Activated CD4-positive, alpha-beta T cell treated with anti-CD3 and anti-CD28 coated beads, Interleukin-2, amount 50 U/mL, for 1 hour (primary cell): ENCODE data around the gene ZNF814.
A peak's percentile ranks its signal among the peaks of the same experiment; 100 is the strongest.
"Not testable (repeated sequence)": the region's sequence is repeated elsewhere in the genome, so short reads cannot be mapped to it uniquely, and the experiment has no call there.

ENCODE experiments used
- DNase-seq: peaks from one replicate; pipeline ENCODE4 v3.0.0-alpha.2; 2020

Gene ZNF814

GRCh38 chr19:57854117-57854516 lies 34.7 kb downstream of the ZNF814 start:
- DNase-seq = not testable (repeated sequence)

DNA sequence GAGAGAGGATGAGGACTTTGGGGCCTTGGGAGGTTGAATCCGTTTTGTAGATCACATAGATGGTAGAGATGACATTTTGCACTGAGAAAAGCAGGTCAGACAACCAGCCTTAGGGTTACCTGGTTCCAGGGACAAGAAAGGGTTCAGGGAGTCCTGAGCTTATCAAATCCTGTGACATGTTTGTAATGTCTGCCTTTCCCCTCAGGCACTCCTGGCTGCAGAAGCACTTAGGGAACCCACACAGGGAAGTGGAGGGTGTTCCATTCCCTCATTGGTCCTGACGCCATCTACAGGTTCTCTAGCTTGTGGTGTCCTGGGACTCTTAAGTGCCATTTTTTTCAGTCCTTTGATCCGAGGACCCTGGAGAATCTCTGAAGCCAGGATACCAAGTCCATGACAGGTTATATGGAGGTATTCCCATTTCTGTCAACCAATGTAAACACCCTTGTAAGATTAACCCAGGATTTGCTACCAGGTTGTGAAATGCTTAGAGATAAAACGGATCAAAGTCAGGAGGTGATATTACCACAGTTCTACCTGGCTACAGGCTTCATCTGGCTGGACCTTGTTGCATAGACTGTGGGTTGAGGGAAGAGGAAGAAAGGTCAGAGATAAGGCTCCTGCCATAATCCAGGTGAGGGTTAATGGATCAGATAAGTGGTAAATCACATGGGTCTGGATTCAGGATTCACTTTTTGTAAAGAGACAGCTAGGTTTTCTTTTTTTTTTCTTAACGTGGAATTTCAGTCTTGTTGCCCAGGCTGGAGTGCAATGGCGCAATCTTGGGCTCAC lies 36.8 kb downstream of the ZNF814 start:
- DNase-seq = not testable (repeated sequence)

GRCh38 chr19:57850553-57851017 lies 38.3 kb downstream of the ZNF814 start:
- no peak for DNase-seq

DNA sequence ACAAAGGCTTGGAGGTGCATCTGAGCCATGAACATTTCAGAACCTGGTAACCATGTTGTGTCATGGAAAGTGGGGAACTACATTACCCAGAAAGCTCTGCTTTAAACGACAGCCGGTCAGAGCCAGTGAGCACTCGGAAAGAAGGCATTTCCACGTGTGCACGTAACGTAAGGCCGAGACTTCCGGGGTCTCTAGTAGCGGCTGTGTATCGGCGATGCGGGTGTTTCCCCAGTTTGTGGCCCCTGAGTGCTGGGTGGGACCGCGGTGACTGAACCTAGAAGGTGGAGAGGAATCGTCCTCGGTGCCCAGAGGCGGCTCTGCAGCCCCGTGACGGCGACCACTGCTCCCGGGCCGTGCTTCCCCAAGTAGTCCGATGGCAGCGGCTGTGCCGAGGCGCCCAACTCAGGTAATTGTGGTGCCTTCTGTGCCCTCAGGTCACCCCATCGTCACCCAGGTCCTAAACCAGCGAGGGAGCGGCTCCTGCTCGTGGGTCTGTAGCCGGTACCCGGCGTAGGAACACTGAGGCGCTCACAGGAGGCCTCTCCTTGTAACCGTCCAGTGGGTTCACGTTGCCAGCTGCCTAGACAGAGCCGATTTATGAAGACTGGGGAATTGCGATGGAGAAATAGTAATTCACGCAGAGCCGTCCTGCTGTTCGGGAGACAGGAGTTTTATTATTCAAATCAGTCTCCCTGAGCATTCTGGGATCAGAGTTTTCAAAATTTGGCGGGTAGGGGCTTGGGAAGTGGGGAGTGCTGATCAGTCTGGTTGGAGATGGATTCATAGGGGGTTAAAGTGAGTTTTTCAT lies 39.0 kb downstream of the ZNF814 start, which contains the start of gene ZNF587:
Gene ZNF587, plus strand, starts transcription at position 194 of the 808 bp plus-strand sequence. Its CDS starts 180 bp downstream, at position 374.
- peak; percentile 73 for DNase-seq

GRCh38 chr19:57849162-57849665 lies 39.6 kb downstream of the ZNF814 start:
- not testable (repeated sequence) for DNase-seq

- DNase-seq = not testable (repeated sequence)
These were observed 41.7 kb downstream of the ZNF814 start for GRCh38 chr19:57847164-57847563.

DNA sequence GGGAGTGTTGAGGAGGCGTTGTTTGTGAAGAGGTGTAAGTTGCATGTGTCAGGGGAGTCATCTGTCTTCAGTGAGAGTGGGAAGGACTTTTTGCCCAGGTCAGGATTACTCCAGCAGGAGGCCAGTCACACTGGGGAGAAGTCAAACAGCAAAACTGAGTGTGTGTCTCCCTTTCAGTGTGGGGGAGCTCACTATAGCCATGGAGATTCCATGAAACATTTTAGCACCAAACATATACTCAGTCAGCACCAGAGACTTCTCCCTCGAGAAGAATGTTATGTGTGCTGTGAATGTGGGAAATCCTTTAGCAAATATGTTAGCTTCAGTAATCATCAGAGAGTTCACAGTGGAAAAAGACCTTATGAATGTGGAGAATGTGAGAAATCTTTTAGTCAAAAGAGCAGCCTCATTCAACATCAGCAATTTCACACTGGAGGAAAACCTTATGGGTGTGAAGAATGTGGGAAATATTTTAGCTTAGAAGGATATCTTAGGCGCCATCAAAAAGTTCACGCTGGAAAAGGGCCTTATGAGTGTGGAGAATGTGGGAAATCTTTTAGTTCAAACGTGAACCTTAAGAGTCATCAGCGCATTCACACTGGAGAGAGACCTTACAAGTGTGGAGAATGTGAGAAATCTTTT lies 47.6 kb downstream of the ZNF814 start:
- no peak for DNase-seq

DNA sequence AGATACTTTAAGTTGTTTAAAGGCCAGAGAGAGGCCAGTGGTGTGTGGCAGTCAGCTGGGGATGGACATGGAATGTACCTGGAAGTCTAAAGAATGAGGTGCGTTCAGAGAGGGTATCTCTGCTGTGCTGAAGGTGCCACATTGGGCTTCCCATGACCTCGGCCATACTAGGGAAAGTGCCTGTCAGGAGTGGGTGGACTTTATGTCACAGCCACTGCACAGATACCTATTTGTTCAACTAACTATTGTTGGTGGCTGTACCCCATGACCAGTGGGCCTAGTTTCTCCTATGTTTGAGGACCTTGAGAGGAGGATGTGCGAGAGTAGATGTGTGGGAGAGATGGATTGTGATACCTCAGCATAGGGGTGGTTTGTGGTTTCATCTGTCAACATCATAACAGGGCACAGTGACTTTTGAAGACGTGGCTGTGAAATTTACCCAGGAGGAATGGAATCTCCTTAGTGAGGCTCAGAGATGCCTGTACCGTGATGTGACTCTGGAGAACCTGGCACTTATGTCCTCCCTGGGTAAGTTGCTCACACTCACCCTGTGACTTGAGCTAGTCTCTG lies 50.1 kb downstream of the ZNF814 start:
- DNase-seq = not testable (repeated sequence)

DNA sequence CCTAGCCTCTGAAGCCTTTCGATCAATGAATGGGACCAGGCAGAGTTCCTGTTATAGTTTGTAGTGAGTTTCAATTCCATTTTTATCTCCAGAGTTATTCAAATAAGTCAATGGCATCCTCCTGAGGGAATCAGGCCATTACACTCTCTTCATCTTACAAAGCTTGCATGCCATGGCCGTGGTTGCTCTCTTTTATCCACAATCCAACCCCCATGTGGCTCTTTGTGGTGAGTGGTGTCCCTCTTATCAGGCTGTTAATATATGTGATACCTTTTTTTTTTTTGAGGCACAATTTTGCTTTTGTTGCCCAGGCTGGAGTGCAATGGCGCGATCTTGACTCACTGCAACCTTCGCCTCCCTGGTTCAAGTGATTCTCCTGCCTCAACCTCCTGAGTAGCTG lies 51.8 kb downstream of the ZNF814 start:
- DNase-seq = not testable (repeated sequence)

GRCh38 chr19:57830071-57830602 lies 58.7 kb downstream of the ZNF814 start, which contains the start of gene ZNF587B:
ZNF587B (plus strand) TSS chr19:57830299; CDS start chr19:57830529, 230 bp downstream.
- DNase-seq = peak; percentile 34

- no peak for DNase-seq
These were observed 59.5 kb downstream of the ZNF814 start for GRCh38 chr19:57829316-57829715.

- DNase-seq = no peak
These were observed 63.3 kb downstream of the ZNF814 start for GRCh38 chr19:57825511-57825910.

DNA sequence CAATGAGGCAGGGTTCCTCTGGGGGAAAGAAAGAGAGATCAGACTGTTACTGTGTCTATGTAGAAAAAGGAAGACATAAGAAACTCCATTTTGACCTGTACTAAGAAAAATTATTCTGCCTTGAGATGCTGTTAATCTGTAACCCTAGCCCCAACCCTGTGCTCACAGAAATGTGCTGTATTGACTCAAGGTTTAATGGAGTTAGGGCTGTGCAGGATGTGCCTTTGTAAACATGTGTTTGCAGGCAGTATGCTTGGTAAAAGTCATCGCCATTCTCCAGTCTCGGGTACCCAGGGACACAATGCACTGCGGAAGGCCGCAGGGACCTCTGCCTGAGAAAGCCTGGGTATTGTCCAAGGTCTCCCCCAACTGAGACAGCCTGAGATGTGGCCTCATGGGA lies 65.2 kb downstream of the ZNF814 start:
- not testable (repeated sequence) for DNase-seq

GRCh38 chr19:57823155-57823554 lies 65.7 kb downstream of the ZNF814 start:
- DNase-seq = not testable (repeated sequence)

DNA sequence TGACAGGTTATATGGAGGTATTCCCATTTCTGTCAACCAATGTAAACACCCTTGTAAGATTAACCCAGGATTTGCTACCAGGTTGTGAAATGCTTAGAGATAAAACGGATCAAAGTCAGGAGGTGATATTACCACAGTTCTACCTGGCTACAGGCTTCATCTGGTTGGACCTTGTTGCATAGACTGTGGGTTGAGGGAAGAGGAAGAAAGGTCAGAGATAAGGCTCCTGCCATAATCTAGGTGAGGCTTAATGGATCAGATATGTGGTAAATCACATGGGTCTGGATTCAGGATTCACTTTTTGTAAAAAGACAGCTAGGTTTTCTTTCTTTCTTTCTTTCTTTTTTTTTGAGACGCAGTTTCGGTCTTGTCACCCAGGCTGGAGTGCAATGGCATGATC lies 67.3 kb downstream of the ZNF814 start:
- not testable (repeated sequence) for DNase-seq

- not testable (repeated sequence) for DNase-seq
These were observed 67.7 kb downstream of the ZNF814 start for GRCh38 chr19:57821095-57821494.

DNA sequence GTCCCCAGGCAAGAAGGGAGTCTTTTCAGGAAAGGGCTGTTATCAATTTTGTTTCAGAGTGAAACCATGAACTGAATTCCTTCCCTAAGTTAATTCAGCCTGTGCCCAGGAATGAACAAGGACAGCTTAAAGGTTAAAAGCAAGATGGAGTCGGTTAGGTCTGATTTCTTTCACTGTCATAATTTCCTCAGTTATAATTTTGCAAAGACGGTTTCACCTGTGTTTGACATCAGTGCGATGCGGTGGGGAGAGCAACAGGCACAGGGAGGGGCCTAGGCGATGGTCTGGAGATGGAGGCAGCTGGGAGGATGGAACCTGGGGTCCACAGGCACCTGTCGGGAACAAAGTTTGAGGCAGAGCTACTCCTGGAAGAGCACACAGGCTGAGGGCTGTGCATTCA lies 68.2 kb downstream of the ZNF814 start:
- DNase-seq = no peak

DNA sequence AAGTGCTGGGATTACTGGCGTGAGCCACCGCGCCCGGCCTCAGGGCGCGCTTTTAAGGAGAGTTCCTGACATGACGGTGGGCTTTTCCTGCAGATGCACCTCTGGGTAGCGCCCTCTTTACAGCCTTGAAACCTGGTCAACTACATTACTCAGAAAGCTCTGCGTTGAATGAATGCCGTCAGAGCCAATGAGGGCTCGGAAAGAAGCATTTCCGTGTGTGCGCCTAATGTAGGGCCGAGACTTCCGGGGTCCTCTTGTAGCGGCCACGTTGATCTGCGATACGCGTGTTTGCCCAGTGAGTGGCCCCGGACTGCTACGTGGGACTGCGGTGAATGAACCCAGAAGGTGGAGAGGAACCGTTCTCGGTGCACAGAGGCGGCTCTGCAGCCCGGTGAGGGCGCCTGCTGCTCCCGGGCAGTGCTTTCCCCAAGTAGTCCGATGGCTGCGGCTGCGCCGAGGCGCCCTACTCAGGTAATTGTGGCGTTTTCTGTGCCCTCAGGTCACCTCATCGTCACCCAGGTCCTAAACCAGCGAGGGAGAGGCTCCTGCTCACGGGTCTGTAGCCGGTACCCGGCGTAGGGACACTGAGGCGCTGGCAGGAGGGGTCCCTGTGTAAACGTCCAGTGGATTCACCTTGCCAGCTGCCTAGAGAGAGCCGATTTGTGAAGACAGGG lies 69.2 kb downstream of the ZNF814 start:
- peak; percentile 75 for DNase-seq

- DNase-seq = no peak
These were observed 70.5 kb downstream of the ZNF814 start for GRCh38 chr19:57818378-57818777.

DNA sequence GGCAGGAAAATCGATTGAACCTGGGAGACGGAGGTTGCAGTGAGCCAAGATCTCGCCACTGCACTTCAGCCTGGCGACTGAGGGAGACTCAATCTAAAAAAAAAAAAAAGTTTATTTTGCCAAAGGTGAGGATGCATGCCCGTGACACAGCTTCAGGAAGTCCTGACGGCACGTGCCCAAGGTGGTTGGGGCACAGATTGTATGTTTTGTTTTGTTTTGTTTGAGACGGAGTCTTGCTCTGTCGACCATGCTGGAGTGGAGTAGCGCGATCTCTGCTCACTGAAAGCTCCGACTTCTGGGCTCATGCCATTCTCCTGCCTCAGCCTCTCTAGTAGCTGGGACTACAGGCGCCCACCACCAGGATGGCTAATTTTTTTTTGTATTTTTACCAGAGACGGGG lies 70.9 kb downstream of the ZNF814 start:
- DNase-seq = no peak

- no peak for DNase-seq
These were observed 72.2 kb downstream of the ZNF814 start for GRCh38 chr19:57816652-57817051.
